ENCODE measurements around the gene ILDR1.

DNA sequence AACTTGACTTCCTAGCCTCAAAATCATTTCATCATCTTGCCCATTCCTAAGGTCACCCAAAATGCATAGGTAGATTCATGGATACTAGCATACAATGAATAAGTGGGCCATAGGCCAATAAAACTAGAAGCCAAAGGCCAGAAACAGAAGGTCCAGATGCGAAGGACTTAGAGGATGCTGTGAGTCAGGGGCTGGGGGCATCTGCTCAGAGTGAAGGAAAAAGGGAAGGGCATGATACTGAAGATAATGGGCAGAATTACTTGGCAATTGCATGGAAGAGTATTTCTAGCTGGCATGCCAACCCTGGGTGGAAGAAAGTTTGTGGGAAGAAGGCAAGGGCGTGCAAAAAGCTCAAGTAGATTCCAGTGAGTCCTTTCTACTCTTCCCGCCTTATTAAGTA, 27.5 kb downstream of the ILDR1 start:
- TF ChIP-seq, protein P1, sequence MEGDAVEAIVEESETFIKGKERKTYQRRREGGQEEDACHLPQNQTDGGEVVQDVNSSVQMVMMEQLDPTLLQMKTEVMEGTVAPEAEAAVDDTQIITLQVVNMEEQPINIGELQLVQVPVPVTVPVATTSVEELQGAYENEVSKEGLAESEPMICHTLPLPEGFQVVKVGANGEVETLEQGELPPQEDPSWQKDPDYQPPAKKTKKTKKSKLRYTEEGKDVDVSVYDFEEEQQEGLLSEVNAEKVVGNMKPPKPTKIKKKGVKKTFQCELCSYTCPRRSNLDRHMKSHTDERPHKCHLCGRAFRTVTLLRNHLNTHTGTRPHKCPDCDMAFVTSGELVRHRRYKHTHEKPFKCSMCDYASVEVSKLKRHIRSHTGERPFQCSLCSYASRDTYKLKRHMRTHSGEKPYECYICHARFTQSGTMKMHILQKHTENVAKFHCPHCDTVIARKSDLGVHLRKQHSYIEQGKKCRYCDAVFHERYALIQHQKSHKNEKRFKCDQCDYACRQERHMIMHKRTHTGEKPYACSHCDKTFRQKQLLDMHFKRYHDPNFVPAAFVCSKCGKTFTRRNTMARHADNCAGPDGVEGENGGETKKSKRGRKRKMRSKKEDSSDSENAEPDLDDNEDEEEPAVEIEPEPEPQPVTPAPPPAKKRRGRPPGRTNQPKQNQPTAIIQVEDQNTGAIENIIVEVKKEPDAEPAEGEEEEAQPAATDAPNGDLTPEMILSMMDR (IDR thresholded peaks at IDR 0.05; ENCODE audit: low read depth, low read length, poor library complexity, severe bottlenecking): no peak
- no peak for TF ChIP-seq EZH2phosphoT487 (IDR thresholded peaks at IDR 0.05; ENCODE audit: borderline replicate concordance, low read length)

Measured in DOHH2 (cell line).